ENCODE measurements around the gene RXRG.

GRCh38 chr1:165424454-165425216, 20.3 kb downstream of the RXRG start:
- TF ChIP-seq EZH2phosphoT487 (IDR thresholded peaks at IDR 0.05; ENCODE audit: borderline replicate concordance, low read length) (no peak), CTCF (IDR thresholded peaks at IDR 0.05; ENCODE audit: low read depth, low read length, poor library complexity, severe bottlenecking) (no peak)
